Measurements from ENCODE around the gene C1QTNF8. TPM values are rescaled to one million over a fixed set of nuclear protein-coding genes. Genes with fewer than 3 reads are reported as not detected.

C1QTNF8 gene
- total RNA-seq, 1 donor from 2014 or later, result not detected

DNA sequence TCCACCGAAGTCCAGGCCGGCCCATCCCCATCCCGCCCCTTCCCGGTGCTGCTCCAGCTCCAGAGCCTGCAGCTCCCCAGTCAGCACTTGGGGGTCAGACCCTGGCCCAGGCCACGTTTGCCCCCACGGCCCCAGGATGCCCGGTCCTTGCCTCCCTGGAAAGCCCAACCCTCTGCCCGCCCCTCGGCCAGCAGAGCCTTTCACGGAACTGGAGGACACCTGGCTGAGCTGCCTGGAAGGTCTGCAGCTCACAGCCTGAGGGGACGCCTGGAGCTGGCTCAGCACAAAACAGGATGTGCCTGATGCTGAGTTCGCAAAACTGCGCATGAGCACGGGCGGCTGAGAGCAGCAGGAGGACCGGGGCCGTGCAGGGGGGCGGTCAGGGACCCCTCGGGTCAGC is 53.2 kb downstream of the C1QTNF8 start:
- POLR2A ChIA-PET, result no interaction called here
- ATAC-seq (ENCODE audit: low read depth) (no peak), DNase-seq (no peak)
- intact Hi-C loops (cut with micrococcal nuclease), result no loop called here
- Mint-ChIP-seq H3K27me3 (peaks cover 3% of the 10 kb centered on the region), H3K4me1 (no peaks in the 10 kb centered on the region), H3K36me3 (ENCODE audit: low read depth) (no peaks in the 10 kb centered on the region), H3K27ac (no peak overlapping the region), H3K4me3 (no peak overlapping the region), H3K9me3 (no peaks in the 10 kb centered on the region)
- no peak for TF ChIP-seq CTCF (IDR thresholded peaks at IDR 0.05)
- CTCF ChIA-PET, result no interaction called here

DNA sequence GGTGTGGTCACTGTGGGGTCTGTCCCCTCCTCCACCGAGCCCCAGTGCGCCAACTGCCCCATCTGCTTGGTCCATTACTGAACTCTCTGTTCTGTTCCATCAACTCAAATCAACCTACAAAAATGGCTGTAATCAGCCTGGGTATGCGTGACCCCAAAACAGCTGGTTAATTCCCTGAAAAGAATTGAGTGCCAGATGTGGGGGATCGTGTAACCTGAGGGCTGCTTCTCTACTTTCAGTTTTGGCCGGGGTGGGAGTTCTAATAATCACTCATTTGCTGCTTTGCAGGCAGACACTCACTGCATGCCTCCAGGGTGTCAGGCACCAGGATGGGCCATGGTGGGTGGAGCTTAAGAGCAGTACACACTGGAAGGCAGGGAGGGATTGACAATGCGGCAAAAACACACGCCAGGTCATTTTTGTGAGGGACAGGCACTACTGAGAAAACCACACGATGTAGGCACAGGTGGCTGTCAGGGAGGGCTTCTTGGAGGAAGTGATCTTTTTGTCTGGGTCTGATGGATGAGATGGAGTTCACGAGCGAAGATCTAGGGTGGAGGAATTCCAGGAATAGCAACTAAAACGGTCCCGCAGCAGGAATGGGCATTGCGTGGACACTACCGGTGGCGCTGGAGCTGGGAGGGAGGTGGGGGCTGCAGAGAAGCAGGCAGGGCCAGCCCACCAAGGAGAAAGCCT is 53.8 kb downstream of the C1QTNF8 start:
- CTCF ChIA-PET, result no interaction called here
- H3K9me3 Mint-ChIP-seq, result no peaks in the 10 kb centered on the region
- no peaks in the 10 kb centered on the region for H3K4me1 Mint-ChIP-seq
- H3K27me3 Mint-ChIP-seq, result peaks cover 3% of the 10 kb centered on the region
- no peak overlapping the region for H3K27ac Mint-ChIP-seq
- ATAC-seq (ENCODE audit: low read depth), result no peak
- no peak for DNase-seq
- intact Hi-C loops (cut with micrococcal nuclease), result no loop called here
- H3K4me3 Mint-ChIP-seq, result no peak overlapping the region
- no peak for TF ChIP-seq CTCF (IDR thresholded peaks at IDR 0.05)
- POLR2A ChIA-PET, result no interaction called here
- no peaks in the 10 kb centered on the region for H3K36me3 Mint-ChIP-seq (ENCODE audit: low read depth)

- no peak overlapping the region for H3K4me3 Mint-ChIP-seq
- CTCF ChIA-PET, result no interaction called here
- no peaks in the 10 kb centered on the region for H3K9me3 Mint-ChIP-seq
- H3K36me3 Mint-ChIP-seq (ENCODE audit: low read depth), result no peaks in the 10 kb centered on the region
- TF ChIP-seq CTCF (IDR thresholded peaks at IDR 0.05), result no peak
- POLR2A ChIA-PET, result no interaction called here
- H3K27ac Mint-ChIP-seq, result no peak overlapping the region
- ATAC-seq (ENCODE audit: low read depth), result no peak
- intact Hi-C loops (cut with micrococcal nuclease), result no loop called here
- no peak for DNase-seq
- no peaks in the 10 kb centered on the region for H3K4me1 Mint-ChIP-seq
- peaks cover 3% of the 10 kb centered on the region for H3K27me3 Mint-ChIP-seq
These were observed 55.7 kb downstream of the C1QTNF8 start for GRCh38 chr16:1040346-1040745.

DNA sequence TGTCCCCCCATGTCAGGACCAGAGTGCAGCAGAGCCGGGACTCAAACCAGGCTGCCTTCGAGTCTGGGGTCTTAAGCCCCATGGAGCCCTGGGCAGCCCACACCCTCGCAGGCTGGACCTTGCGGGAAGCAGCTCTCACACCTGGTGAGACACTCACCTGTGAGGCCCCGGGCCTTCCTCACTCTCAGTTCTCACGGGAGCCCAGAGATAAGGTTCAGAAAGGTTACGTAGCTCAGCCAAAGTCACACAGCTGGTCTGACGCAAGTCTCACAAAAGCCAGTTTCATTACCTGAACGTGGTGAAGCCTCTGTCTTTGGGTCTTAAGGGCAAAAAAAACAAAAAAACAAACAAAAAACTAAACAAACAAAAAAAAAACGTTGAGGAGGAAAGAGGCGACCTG is 56.3 kb downstream of the C1QTNF8 start:
- no peaks in the 10 kb centered on the region for H3K36me3 Mint-ChIP-seq (ENCODE audit: low read depth)
- ChIA-PET POLR2A (no interaction called here), CTCF (no interaction called here)

DNA sequence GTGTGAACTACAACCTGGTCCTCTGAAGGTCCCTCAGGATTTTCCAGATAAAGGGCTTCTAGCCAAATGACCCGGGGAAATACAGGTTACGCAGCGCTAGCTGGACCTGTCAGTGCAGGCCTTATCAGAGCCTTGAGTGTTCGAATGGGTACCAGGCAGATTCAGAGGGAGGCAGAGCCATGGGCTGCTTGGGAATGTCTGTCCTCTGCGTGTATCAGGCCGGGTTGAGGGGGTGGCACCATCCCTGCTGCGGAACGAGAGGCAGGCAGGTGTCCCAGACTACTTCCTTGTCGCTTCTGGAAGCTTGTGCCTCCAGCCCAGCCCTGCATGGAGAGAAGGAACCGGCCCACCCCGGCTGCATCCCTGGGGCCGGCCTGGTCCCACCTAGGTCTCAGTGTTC is 57.1 kb downstream of the C1QTNF8 start:
- Mint-ChIP-seq H3K9me3 (no peaks in the 10 kb centered on the region), H3K36me3 (ENCODE audit: low read depth) (no peaks in the 10 kb centered on the region), H3K27ac (no peak overlapping the region), H3K4me3 (no peak overlapping the region), H3K4me1 (no peaks in the 10 kb centered on the region), H3K27me3 (peaks cover 3% of the 10 kb centered on the region)
- DNase-seq (no peak), ATAC-seq (ENCODE audit: low read depth) (no peak)
- no peak for TF ChIP-seq CTCF (IDR thresholded peaks at IDR 0.05)
- intact Hi-C loops (cut with micrococcal nuclease), result no loop called here
- ChIA-PET POLR2A (no interaction called here), CTCF (no interaction called here)

More for the DNA sequence above, 56.3 kb downstream of the C1QTNF8 start:
- ATAC-seq (ENCODE audit: low read depth) (no peak), DNase-seq (no peak)
- H3K27ac Mint-ChIP-seq, result no peak overlapping the region
- no peaks in the 10 kb centered on the region for H3K9me3 Mint-ChIP-seq
- peaks cover 3% of the 10 kb centered on the region for H3K27me3 Mint-ChIP-seq
- no peaks in the 10 kb centered on the region for H3K4me1 Mint-ChIP-seq
- intact Hi-C loops (cut with micrococcal nuclease), result no loop called here
- TF ChIP-seq CTCF (IDR thresholded peaks at IDR 0.05), result no peak
- no peak overlapping the region for H3K4me3 Mint-ChIP-seq

Other genes starting within 250 kb of the C1QTNF8 start
- 30.7 and 36.1 TPM in 2 replicates for gene LMF1, start 125.3 kb downstream of the C1QTNF8 start, total RNA-seq
- gene SOX8, start 114.5 kb downstream of the C1QTNF8 start, total RNA-seq, result 0.18 and 0.27 TPM in 2 replicates
- gene SSTR5, start 23.5 kb downstream of the C1QTNF8 start, total RNA-seq, result not detected in 2 replicates
- gene CACNA1H, start 56.9 kb upstream of the C1QTNF8 start, total RNA-seq, result 0.02 TPM in 1 of 2 replicates, not detected in the other
- gene TPSG1, start 129.0 kb upstream of the C1QTNF8 start, total RNA-seq, result not detected in 2 replicates
- not detected in 2 replicates for gene TPSB2, start 133.9 kb upstream of the C1QTNF8 start, total RNA-seq
- gene TPSAB1, start 144.5 kb upstream of the C1QTNF8 start, total RNA-seq, result not detected in 2 replicates
- gene TPSD1, start 159.8 kb upstream of the C1QTNF8 start, total RNA-seq, result not detected in 2 replicates
- 220 and 240 TPM in 2 replicates for gene UBE2I, start 213.4 kb upstream of the C1QTNF8 start, total RNA-seq
- gene BAIAP3, start 237.4 kb upstream of the C1QTNF8 start, total RNA-seq, result 6.5 and 8.5 TPM in 2 replicates

Data from activated B cell treated with CpG ODN at 0.5 μM for 24 hours (primary cell).